GM19455 (cell line): ENCODE results near the gene TDRD1.

Experiments used
- ATAC-seq: cut with Tn5 transposase; IDR thresholded peaks from one replicate; pipeline ENCODE4 v1.9.1; 2021; ENCODE audit not compliant: unreplicated experiment

The TDRD1 gene

DNA sequence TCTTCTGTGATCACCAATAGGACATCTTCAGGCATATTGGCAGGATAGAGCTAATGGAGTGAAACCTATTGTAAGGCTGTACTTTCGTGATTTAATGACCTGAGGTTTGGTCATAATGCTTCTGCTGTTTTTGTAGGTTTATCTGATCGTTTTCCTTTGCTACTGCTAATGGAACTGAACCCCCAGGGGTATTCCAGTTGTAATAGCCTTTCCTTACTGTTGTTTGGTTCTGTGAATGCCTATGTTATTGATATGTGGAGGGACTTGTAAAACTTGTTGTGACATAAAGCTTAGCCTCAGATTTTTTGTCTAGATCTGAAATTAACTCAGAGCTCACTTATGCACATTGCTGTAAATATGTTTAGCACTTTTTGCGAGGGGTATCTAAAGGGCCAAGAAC is 49.0 kb downstream of the TDRD1 start:
- ATAC-seq: no peak

DNA sequence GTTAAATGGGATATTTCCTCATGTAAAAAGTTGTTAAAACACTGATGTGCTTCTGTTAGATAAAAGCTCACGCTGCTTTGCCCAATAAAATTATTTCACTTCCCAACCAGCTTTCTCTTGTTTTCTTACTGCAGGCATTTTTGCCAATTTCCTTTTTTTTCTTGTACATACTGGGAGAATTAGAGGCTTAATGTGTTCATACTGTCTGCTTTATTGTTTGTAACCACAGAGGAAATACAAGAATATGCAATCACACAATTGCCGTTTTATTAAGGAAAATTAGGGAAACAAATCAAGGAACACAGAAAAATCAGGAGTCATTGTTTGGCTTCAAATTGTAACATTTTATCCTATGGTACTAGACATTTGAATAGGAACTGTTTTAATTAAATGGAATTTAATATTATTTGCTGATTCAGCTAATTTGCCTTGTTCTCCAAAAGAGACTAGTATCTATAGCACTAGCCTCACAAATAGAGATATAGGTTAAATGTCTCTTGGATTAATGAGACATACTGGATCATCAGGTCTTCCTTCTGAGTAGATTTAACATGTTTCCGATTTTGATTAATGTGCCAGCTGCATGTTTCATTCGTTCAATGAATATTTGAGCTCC is 53.5 kb downstream of the TDRD1 start:
- no peak for ATAC-seq

GRCh38 chr10:114233482-114233881 is 54.3 kb downstream of the TDRD1 start:
- ATAC-seq: no peak

GRCh38 chr10:114234132-114234531 is 55.0 kb downstream of the TDRD1 start:
- no peak for ATAC-seq

- no peak for ATAC-seq
Observed at GRCh38 chr10:114239117-114239993, 60.2 kb downstream of the TDRD1 start, which contains the start of gene VWA2. TSS of gene VWA2 (plus strand) at chr10:114239254. CDS start at chr10:114248714, 9,460 bp downstream.

DNA sequence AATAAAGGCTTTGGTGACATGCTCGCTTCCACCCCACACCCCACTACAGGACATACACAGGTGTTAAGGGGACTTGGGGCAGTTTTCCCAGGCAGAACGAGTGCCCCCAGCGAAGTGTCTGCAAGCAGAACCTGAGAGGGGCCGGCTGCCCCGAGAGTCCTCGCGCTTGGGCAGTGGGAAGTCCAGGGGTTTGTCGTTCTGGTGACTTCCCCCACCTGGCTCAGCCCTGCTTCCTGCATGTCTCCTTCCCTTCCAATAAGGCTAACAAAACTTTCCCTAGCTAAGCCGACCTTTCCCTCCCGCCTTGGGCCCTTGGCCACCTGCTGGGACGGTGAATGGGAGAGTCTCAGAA is 60.8 kb downstream of the TDRD1 start:
- ATAC-seq: no peak

DNA sequence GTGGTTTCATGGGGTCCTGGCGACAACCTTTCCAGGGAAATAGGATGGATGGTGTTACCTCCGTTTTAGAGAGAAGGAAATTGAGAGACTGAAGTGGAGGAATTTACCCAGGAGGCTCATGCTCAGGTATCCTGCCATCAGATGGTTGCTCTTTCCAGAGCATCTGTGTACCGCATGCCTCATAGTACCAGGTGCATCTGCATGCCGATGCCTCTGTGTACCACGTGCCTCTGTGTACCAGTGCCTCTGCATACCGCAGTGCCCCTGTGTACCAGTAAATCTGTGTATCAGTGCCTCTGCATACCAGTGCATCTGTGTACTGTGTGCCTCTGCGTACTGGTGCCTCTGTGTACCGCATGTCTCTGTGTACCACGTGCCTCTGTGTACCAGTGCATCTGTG is 63.1 kb downstream of the TDRD1 start:
- no peak for ATAC-seq

- no peak for ATAC-seq
Observed at GRCh38 chr10:114243661-114244060, 64.5 kb downstream of the TDRD1 start.

GRCh38 chr10:114244126-114244525 is 65.0 kb downstream of the TDRD1 start:
- no peak for ATAC-seq

GRCh38 chr10:114245121-114245791 is 66.1 kb downstream of the TDRD1 start:
- ATAC-seq: no peak

DNA sequence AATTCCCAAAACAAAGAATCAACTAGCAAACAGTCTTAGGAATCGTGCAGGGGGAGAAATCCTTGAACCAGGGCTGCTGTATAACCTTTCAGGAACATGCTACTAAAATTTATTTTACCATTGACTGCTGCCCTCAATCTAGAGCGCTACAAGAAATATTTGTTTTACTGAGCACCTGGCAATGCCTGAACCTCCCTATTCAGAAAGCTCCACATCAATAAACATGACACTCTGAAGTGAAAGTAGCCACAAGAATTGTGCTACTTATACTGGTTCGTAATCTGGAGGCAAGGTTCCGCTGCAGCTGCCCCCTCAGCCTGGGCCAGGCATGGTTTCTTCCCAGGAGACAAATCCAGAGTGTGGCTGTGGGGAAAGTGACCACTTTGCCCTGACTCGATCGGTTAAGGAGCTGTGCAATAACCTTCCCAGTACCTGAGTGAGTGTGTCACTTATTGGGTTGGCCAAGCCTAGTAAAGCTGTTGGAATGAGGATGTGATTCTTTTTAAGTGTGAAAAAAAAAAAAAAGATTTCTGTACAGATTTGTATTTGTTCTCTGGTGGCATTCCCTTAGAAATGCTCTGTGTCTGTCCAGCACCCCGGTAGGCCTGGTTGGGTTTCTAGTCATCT is 67.6 kb downstream of the TDRD1 start:
- ATAC-seq: no peak

DNA sequence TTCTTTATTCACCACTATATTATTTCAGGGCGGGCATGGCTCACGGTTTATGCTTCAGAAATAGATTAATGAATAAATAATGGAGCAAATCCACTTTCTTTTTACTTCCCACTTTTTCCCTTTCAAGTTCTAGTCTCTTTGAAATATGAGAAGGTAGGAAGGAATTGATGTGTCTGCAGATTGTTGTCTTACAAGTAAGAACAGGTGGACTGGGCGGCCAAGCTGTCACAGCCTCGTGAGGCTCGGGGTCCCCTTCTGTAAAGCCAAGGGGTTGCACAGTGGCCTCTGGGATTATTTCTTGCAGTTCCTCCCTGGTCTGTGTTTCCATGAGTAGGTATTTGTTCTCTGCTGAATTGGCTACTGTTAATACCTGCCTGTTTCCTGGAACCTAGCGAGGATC is 71.1 kb downstream of the TDRD1 start:
- ATAC-seq: no peak

GRCh38 chr10:114250716-114251115 is 71.6 kb downstream of the TDRD1 start:
- ATAC-seq: no peak

DNA sequence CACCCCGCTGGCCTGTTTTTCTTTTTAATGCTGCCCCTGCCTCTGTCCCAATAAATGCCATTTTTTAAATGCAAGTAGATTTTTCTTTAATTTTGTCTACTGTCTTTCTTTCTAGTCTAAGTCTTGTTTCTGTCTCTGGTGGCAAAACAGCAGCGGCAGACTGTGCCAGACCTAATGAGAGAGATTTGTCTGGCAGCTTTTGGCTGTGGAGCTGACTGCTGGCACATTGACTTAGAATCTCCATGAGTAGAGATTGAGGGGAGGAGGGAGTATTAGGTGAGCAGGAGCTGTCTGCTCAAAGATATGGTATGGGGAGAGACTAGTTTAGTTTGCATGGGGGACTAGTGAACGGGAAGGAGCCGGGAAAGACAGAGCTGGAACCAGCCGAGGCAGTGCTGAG is 72.9 kb downstream of the TDRD1 start:
- no peak for ATAC-seq

- ATAC-seq: no peak
Observed at GRCh38 chr10:114252883-114253282, 73.7 kb downstream of the TDRD1 start.

DNA sequence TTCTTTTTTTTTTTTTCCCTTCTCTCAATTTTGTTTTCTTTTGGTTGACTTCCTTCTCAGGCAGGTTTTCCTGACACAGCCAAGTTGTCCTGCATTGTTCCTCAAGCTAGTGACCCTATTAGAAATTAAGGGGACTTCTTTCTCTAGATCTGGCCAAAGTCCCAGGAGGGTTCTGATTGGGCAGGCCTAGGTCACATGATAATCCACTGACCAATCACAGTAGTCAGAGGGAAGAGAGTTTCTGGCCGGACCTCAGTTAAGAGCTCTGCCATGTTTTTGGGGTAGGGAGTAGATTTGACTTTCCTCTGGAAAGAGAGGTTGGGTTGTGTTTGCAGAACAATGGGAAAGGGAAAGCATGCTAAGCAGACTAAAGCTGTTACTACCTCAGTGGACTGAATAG is 76.1 kb downstream of the TDRD1 start:
- no peak for ATAC-seq

DNA sequence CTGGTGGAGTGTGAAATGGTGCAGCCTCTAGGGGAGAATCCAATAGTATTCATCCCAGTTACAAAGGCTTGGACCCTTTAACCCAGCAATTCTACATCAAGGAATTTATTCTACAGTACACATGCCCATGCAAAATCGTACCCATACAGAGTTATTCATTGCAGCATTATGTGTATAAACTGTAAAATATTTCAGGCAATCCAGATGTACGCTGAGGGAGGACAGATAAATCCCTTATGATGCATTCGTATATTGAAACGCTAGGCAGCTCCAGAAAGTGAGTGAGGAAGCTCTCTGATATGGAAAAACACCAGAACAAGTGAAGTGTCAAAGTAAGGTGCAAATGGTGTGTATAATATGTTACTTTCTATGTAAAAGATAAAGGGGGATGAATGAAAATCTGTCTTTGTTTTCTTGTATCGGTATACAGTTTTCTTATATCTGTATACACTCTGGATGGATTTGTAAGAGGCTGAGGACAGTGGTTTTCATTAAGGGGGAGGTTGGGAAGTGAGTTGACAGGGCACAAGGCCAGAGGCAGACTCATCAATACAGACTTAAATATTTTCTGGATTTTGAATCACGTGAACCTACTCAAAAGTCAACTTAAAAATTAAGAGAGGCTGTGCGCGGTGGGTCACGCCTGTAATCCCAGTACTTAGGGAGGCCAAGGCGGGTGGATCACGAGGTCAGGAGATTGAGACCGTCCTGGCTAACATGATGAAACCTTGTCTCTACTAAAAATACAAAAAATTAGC is 77.0 kb downstream of the TDRD1 start:
- no peak for ATAC-seq

GRCh38 chr10:114256822-114257221 is 77.7 kb downstream of the TDRD1 start:
- ATAC-seq: no peak

- no peak for ATAC-seq
Observed at GRCh38 chr10:114257498-114257897, 78.3 kb downstream of the TDRD1 start.

DNA sequence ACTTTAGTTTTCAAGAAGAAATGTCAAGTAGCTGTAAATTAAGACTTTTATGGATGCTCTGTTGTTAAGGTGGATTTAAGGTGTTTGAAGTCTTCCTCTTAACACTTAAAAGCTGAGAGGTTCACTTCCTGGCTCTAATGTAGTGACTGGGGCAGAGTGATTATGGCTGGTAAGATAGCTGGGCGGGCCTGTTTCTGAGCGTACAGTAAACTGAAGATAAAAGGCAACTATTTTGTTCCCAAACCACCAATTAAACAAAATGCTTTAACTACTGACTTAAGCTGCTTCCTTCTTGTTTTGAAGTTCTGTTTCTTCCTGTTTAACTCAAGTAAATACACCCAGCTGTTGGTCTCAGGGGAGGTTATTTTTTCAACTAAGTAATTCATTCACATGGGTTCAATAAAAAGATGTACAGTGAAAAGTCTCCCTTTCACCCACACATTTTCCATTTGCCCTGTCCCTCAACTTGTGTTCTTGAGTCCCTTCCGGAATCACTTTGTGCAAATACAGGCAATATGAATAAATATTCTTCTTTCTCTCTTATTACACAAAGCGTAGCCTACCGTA is 79.2 kb downstream of the TDRD1 start:
- ATAC-seq: no peak
